GM19023 (cell line): ENCODE results near the gene STAT5A.
"Not testable (repeated sequence)": the region's sequence is repeated elsewhere in the genome, so short reads cannot be mapped to it uniquely, and the experiment has no call there.

Experiments used
- ATAC-seq: cut with Tn5 transposase; IDR thresholded peaks from one replicate; pipeline ENCODE4 v1.9.1; 2021; ENCODE audit warnings: mild to moderate bottlenecking, moderate library complexity; ENCODE audit not compliant: unreplicated experiment

Gene STAT5A

DNA sequence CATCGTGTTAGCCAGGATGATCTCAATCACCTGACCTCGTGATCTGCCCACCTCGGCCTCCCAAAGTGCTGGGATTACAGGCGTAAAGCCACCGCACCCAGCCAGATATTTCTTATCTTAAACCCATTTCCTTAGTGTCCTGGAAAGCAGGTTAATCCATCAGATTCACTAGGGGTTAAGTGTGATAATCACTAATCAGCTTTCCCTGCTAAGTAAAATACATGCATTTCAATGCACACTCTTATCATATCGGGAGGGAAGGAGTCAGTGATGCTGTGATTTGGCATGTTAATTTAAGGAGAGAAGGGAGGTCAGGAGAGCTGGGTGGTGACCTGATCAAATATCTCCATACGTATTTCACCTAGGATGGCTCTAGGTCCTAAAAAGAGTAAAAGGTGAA is 70.8 kb downstream of the STAT5A start:
- ATAC-seq: no peak

DNA sequence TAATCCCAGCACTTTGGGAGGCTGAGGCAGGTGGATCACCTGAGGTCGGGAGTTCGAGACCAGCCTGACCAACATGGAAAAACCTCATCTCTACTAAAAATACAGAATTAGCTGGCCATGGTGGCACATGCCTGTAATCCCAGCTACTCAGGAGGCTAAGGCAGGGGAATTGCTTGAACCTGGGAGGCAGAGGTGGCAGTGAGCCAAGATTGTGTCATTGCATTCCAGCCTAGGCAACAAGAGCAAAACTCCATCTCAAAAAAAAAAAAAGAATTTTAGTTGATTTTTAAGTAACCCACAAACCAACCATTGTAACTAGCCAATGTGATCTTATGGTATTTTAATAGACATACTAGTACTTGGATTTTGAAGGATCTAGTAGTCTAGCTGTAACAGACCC is 72.1 kb downstream of the STAT5A start:
- ATAC-seq: not testable (repeated sequence)
